Panc1 (cell line): ENCODE results near the gene WDR48. TPM values are rescaled to one million over a fixed set of nuclear protein-coding genes. Genes with fewer than 3 reads are reported as not detected.

ENCODE experiments used
- ATAC-seq: fragments of 200-7000 bp; cut with Tn5 transposase; 2 replicates; pipeline ENCODE4 v1.9.1; 2020; ENCODE audit warnings: mild to moderate bottlenecking, moderate library complexity
- BruUV-seq: library from RNA; stranded (reverse); fragments of 400-500 nt; replicated peaks from 2 replicates; lab custom pipeline; 2021; lab: Mats Ljungman, UMichigan
- CTCF ChIA-PET: fragments of 300-600 bp; sonication (Branson Sonifier 250); formaldehyde crosslinking; loops from one replicate; lab custom pipeline; 2022; ENCODE audit warnings: antibody characterized with exemption; lab: Charles Lee
- POLR2A ChIA-PET: fragments of 300-600 bp; sonication (Branson Sonifier 250); formaldehyde crosslinking; loops from one replicate; lab custom pipeline; 2022; ENCODE audit warnings: antibody characterized with exemption; lab: Charles Lee
- DNase-seq: peaks from one replicate; pipeline ENCODE4 v3.0.0-alpha.2; 2010; ENCODE audit warnings: low read depth, low spot score
- H3K27ac ChIP-seq: 2 replicates; pipeline ENCODE4 v1.5.1; 2011; ENCODE audit warnings: mild to moderate bottlenecking, low read length, inconsistent platforms
- H3K27me3 ChIP-seq: fragments of 200-500 bp; sonication (Bioruptor generic); 2 replicates; pipeline ENCODE4 v1.6.0; 2014; ENCODE audit warnings: low read length, inconsistent platforms; ENCODE audit not compliant: control insufficient read depth, insufficient read depth
- H3K36me3 ChIP-seq: fragments of 200-500 bp; sonication (Bioruptor generic); 2 replicates; pipeline ENCODE4 v1.5.1; 2014; ENCODE audit warnings: inconsistent platforms, mild to moderate bottlenecking, low read length, moderate library complexity; ENCODE audit not compliant: control insufficient read depth, insufficient read depth
- H3K4me1 ChIP-seq: 2 replicates; pipeline ENCODE4 v1.5.1; 2011; ENCODE audit warnings: inconsistent platforms, mild to moderate bottlenecking, low read length, moderate library complexity; ENCODE audit not compliant: control insufficient read depth, insufficient read depth
- H3K4me3 ChIP-seq, 2 experiments: 2 replicates each; pipeline ENCODE4 v1.5.1; 2011 to 2012; ENCODE audit warnings: low read depth in 2 of 2, low read length in 2 of 2, mild to moderate bottlenecking in 2 of 2, inconsistent platforms in 1 of 2, moderate library complexity in 1 of 2
- H3K9me3 ChIP-seq: fragments of 200-500 bp; sonication (Bioruptor generic); 2 replicates; pipeline ENCODE4 v1.5.1; 2014; ENCODE audit warnings: low read depth, mild to moderate bottlenecking, inconsistent platforms, low read length, moderate library complexity; ENCODE audit not compliant: control insufficient read depth, insufficient read depth
- POLR2AphosphoS5 ChIP-seq: IDR thresholded peaks from 2 replicates; pipeline ENCODE4 v1.6.1; 2012; ENCODE audit warnings: mild to moderate bottlenecking, low read depth, low read length, moderate library complexity
- SIN3A ChIP-seq: IDR thresholded peaks from 2 replicates; pipeline ENCODE4 v1.6.1; 2012; ENCODE audit warnings: low read depth, mild to moderate bottlenecking, low read length, moderate library complexity, borderline replicate concordance; ENCODE audit not compliant: insufficient read depth
- TCF7L2 ChIP-seq: IDR thresholded peaks from 2 replicates; pipeline ENCODE4 v1.6.1; 2011; ENCODE audit warnings: mild to moderate bottlenecking, low read depth, low read length, inconsistent platforms
- in situ Hi-C: cut with HindIII; loops from 2 replicates; pipeline ENCODE4 v1.10.0; 2016; ENCODE audit warnings: low sequenced_read_pairs, low pct_unique_long_range_greater_than_20kb
- intact Hi-C: fragments of 100-400 bp; cut with micrococcal nuclease; formaldehyde crosslinking; loops from one replicate; pipeline ENCODE4 v1.10.0; 2022; ENCODE audit not compliant: unreplicated experiment
- total RNA-seq: library from RNA; stranded (reverse); gene quantifications from one replicate; pipeline ENCODE4 v1.2.1, GENCODE V29; 2021; ENCODE audit not compliant: unreplicated experiment
- TF ChIP-seq, protein P1 (sequence below): fragments of 450-650 bp; IDR thresholded peaks from 2 replicates; pipeline ENCODE4 v1.5.1; 2017; ENCODE audit warnings: mild to moderate bottlenecking
- TF ChIP-seq, protein P2 (sequence below), 2 experiments: IDR thresholded peaks; 2 replicates each; pipeline ENCODE4 v1.6.1; 2011 to 2012; ENCODE audit warnings: low read depth in 2 of 2, control low read depth in 1 of 2, low read length in 1 of 2, mild to moderate bottlenecking in 1 of 2, moderate library complexity in 1 of 2; ENCODE audit not compliant: insufficient read depth in 1 of 2

WDR48 gene
- total RNA-seq, 1 experiment from 2014 or later, result 15.7 TPM

DNA sequence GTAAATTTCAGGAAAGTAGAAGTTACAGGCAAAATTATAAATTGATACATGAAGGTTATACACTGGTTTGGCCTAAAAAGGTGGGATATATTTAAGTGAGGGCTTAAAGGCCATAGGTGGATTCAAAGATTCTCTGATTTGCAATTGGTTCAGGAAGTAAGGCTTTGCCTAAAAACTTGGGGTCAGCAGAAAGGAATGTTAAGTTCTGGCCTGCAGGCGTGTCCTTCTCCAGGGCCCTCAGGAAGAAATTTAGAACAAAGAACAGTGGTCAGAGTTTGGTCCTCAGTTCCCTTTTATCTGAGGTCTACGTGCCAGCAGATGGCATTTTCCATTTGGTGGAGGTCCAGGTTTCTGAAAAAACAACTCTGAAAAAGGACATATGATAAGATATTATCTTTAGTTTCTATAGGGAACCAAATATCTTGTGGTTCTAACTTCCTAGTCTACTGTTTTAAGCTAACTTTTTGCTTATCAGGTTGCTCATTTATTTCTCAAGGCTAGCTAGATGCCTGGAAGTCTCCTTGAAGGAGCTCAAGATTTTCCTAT lies 40.6 kb upstream of the WDR48 start:
- Histone ChIP-seq H3K4me1 (no peaks in the 10 kb centered on the region), H3K27ac (no peak overlapping the region), H3K36me3 (no peaks in the 10 kb centered on the region), H3K4me3 (no peak overlapping the region), H3K27me3 (peaks cover 2% of the 10 kb centered on the region), H3K9me3 (no peaks in the 10 kb centered on the region)
- DNase-seq (no peak), ATAC-seq (no peak)
- BruUV-seq, result no TSS peak
- intact Hi-C loops (no loop called here), in situ Hi-C loops (no loop called here)
- ChIA-PET CTCF (no interaction called here), POLR2A (no interaction called here)
- no peak for TF ChIP-seq TCF7L2
- TF ChIP-seq, protein P1, sequence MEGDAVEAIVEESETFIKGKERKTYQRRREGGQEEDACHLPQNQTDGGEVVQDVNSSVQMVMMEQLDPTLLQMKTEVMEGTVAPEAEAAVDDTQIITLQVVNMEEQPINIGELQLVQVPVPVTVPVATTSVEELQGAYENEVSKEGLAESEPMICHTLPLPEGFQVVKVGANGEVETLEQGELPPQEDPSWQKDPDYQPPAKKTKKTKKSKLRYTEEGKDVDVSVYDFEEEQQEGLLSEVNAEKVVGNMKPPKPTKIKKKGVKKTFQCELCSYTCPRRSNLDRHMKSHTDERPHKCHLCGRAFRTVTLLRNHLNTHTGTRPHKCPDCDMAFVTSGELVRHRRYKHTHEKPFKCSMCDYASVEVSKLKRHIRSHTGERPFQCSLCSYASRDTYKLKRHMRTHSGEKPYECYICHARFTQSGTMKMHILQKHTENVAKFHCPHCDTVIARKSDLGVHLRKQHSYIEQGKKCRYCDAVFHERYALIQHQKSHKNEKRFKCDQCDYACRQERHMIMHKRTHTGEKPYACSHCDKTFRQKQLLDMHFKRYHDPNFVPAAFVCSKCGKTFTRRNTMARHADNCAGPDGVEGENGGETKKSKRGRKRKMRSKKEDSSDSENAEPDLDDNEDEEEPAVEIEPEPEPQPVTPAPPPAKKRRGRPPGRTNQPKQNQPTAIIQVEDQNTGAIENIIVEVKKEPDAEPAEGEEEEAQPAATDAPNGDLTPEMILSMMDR, result no peak
- TF ChIP-seq, protein P2, sequence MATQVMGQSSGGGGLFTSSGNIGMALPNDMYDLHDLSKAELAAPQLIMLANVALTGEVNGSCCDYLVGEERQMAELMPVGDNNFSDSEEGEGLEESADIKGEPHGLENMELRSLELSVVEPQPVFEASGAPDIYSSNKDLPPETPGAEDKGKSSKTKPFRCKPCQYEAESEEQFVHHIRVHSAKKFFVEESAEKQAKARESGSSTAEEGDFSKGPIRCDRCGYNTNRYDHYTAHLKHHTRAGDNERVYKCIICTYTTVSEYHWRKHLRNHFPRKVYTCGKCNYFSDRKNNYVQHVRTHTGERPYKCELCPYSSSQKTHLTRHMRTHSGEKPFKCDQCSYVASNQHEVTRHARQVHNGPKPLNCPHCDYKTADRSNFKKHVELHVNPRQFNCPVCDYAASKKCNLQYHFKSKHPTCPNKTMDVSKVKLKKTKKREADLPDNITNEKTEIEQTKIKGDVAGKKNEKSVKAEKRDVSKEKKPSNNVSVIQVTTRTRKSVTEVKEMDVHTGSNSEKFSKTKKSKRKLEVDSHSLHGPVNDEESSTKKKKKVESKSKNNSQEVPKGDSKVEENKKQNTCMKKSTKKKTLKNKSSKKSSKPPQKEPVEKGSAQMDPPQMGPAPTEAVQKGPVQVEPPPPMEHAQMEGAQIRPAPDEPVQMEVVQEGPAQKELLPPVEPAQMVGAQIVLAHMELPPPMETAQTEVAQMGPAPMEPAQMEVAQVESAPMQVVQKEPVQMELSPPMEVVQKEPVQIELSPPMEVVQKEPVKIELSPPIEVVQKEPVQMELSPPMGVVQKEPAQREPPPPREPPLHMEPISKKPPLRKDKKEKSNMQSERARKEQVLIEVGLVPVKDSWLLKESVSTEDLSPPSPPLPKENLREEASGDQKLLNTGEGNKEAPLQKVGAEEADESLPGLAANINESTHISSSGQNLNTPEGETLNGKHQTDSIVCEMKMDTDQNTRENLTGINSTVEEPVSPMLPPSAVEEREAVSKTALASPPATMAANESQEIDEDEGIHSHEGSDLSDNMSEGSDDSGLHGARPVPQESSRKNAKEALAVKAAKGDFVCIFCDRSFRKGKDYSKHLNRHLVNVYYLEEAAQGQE (IDR thresholded peaks at IDR 0.05; ENCODE audit: insufficient read depth in 1 of 2, low read depth in 2 of 2, low read length in 1 of 2), result no peak
- TF ChIP-seq SIN3A, result no peak
- TF ChIP-seq POLR2AphosphoS5, result no peak

DNA sequence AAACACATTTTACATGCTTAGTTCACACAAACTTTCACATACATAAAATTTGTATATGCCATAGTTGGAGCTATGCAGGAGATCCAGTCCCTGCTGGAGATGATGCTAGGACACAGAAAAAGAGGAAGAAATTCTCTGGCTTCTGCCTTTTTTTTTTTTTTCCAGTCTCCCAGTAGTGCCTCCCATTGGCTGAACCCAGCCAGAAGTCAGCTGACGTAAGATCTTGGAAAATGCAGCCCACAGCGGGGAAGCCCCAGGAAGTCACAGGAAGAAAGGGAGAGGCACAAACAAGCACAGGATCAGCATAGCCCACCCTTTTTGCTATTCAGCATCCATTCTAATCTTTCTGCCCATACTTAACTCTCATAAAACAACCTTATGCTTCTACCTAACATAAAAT lies 38.5 kb upstream of the WDR48 start:
- CTCF ChIA-PET, result no interaction called here

More for the DNA sequence above, 38.5 kb upstream of the WDR48 start:
- H3K9me3 ChIP-seq, result no peaks in the 10 kb centered on the region
- no TSS peak for BruUV-seq
- in situ Hi-C loops, result no loop called here
- intact Hi-C loops, result no loop called here
- H3K4me3 ChIP-seq, result no peak overlapping the region
- no peaks in the 10 kb centered on the region for H3K36me3 ChIP-seq
- DNase-seq, result no peak
- POLR2A ChIA-PET, result no interaction called here
- TF ChIP-seq SIN3A (no peak), TCF7L2 (no peak), POLR2AphosphoS5 (no peak)
- TF ChIP-seq, protein P2 (IDR thresholded peaks at IDR 0.05; ENCODE audit: insufficient read depth in 1 of 2, low read depth in 2 of 2, low read length in 1 of 2), result no peak
- TF ChIP-seq, protein P1, result no peak
- no peaks in the 10 kb centered on the region for H3K27me3 ChIP-seq
- no peak for ATAC-seq
- no peak overlapping the region for H3K27ac ChIP-seq
- H3K4me1 ChIP-seq, result no peaks in the 10 kb centered on the region
